ENCODE measurements around the gene FECH.

Gene FECH

GRCh38 chr18:57583297-57583835, 3.1 kb downstream of the FECH start:
- Histone ChIP-seq H3K9me2 (replicated peaks; ENCODE audit: insufficient read depth, low read length) (no peaks in the 10 kb centered on the region), H3K4me2 (ENCODE audit: low read depth, low read length, poor library complexity, severe bottlenecking) (no peak overlapping the region), H3K79me2 (ENCODE audit: insufficient read depth, low read length) (no peaks in the 10 kb centered on the region), H2AFZ (ENCODE audit: low read depth, low read length, severe bottlenecking) (no peak overlapping the region), H3K9ac (ENCODE audit: low read length) (no peak overlapping the region), H3K9me3 (ENCODE audit: insufficient read depth, low read length) (no peaks in the 10 kb centered on the region), H3K4me3 (ENCODE audit: insufficient read depth, low read length, poor library complexity, severe bottlenecking) (no peak overlapping the region), H3K27me3 (ENCODE audit: low read length) (no peaks in the 10 kb centered on the region), H3F3A (ENCODE audit: insufficient read depth) (0 out of 2 replicates have a peak, but pooled peaks cover 3% of the 10 kb centered on the region), H3K36me3 (ENCODE audit: low read length) (no peaks in the 10 kb centered on the region), H4K20me1 (ENCODE audit: low read depth, low read length) (no peaks in the 10 kb centered on the region), H3K27ac (ENCODE audit: low read depth, low read length) (no peak overlapping the region)
- TF ChIP-seq CTCF (IDR thresholded peaks at IDR 0.05; ENCODE audit: insufficient read depth, low read length, poor library complexity, severe bottlenecking) (no peak), EZH2phosphoT487 (conservative IDR thresholded peaks at IDR 0.05; ENCODE audit: low read length) (no peak)

- Histone ChIP-seq H4K20me1 (ENCODE audit: low read depth, low read length) (no peaks in the 10 kb centered on the region), H3K36me3 (ENCODE audit: low read length) (no peaks in the 10 kb centered on the region), H3K27ac (ENCODE audit: low read depth, low read length) (no peak overlapping the region), H3K9me2 (replicated peaks; ENCODE audit: insufficient read depth, low read length) (no peaks in the 10 kb centered on the region), H3K27me3 (ENCODE audit: low read length) (no peaks in the 10 kb centered on the region), H3F3A (ENCODE audit: insufficient read depth) (no peaks in the 10 kb centered on the region), H3K79me2 (ENCODE audit: insufficient read depth, low read length) (no peaks in the 10 kb centered on the region), H3K9me3 (ENCODE audit: insufficient read depth, low read length) (no peaks in the 10 kb centered on the region), H3K4me2 (ENCODE audit: low read depth, low read length, poor library complexity, severe bottlenecking) (no peak overlapping the region), H3K9ac (ENCODE audit: low read length) (no peak overlapping the region), H3K4me3 (ENCODE audit: insufficient read depth, low read length, poor library complexity, severe bottlenecking) (no peak overlapping the region), H2AFZ (ENCODE audit: low read depth, low read length, severe bottlenecking) (no peak overlapping the region)
- TF ChIP-seq CTCF (IDR thresholded peaks at IDR 0.05; ENCODE audit: insufficient read depth, low read length, poor library complexity, severe bottlenecking) (no peak), EZH2phosphoT487 (conservative IDR thresholded peaks at IDR 0.05; ENCODE audit: low read length) (no peak)
Observed at GRCh38 chr18:57581301-57581934, 5.1 kb downstream of the FECH start.

GRCh38 chr18:57579934-57580333, 6.6 kb downstream of the FECH start:
- H3K36me3 ChIP-seq (ENCODE audit: low read length) = no peaks in the 10 kb centered on the region
- no peaks in the 10 kb centered on the region for H3K79me2 ChIP-seq (ENCODE audit: insufficient read depth, low read length)
- no peak overlapping the region for H3K4me3 ChIP-seq (ENCODE audit: insufficient read depth, low read length, poor library complexity, severe bottlenecking)
- TF ChIP-seq EZH2phosphoT487 (conservative IDR thresholded peaks at IDR 0.05; ENCODE audit: low read length) (no peak), CTCF (IDR thresholded peaks at IDR 0.05; ENCODE audit: insufficient read depth, low read length, poor library complexity, severe bottlenecking) (no peak)
- no peak overlapping the region for H3K27ac ChIP-seq (ENCODE audit: low read depth, low read length)
- H3K9me2 ChIP-seq (replicated peaks; ENCODE audit: insufficient read depth, low read length) = no peaks in the 10 kb centered on the region
- H3K4me2 ChIP-seq (ENCODE audit: low read depth, low read length, poor library complexity, severe bottlenecking) = no peak overlapping the region
- no peaks in the 10 kb centered on the region for H3K27me3 ChIP-seq (ENCODE audit: low read length)
- H2AFZ ChIP-seq (ENCODE audit: low read depth, low read length, severe bottlenecking) = no peak overlapping the region
- H3K9me3 ChIP-seq (ENCODE audit: insufficient read depth, low read length) = no peaks in the 10 kb centered on the region
- H4K20me1 ChIP-seq (ENCODE audit: low read depth, low read length) = no peaks in the 10 kb centered on the region
- H3F3A ChIP-seq (ENCODE audit: insufficient read depth) = no peaks in the 10 kb centered on the region
- H3K9ac ChIP-seq (ENCODE audit: low read length) = no peak overlapping the region
